ENCODE data around the gene TREM2. TPM values are rescaled to one million over a fixed set of nuclear protein-coding genes. Genes with fewer than 3 reads are reported as not detected.

The TREM2 gene
- total RNA-seq, 1 donor from 2014 or later: not detected

- H3K27me3 Mint-ChIP-seq (ENCODE audit: low read depth): peaks cover 3% of the 10 kb centered on the region
- no peak overlapping the region for H3K4me3 Mint-ChIP-seq
- H3K4me1 Mint-ChIP-seq: no peaks in the 10 kb centered on the region
- no peak for DNase-seq (ENCODE audit: low read depth, low spot score)
- H3K9me3 Mint-ChIP-seq: peaks cover 4% of the 10 kb centered on the region
- no peak for TF ChIP-seq CTCF (conservative IDR thresholded peaks at IDR 0.05)
- H3K27ac Mint-ChIP-seq (ENCODE audit: unreplicated experiment): no peak overlapping the region
- H3K36me3 Mint-ChIP-seq (ENCODE audit: low read depth): no peaks in the 10 kb centered on the region
Measured at GRCh38 chr6:41187924-41188886, 25.3 kb upstream of the TREM2 start.

- Mint-ChIP-seq H3K27me3 (ENCODE audit: low read depth) (no peaks in the 10 kb centered on the region), H3K4me3 (no peak overlapping the region), H3K9me3 (peaks cover 4% of the 10 kb centered on the region), H3K27ac (ENCODE audit: unreplicated experiment) (no peak overlapping the region), H3K36me3 (ENCODE audit: low read depth) (no peaks in the 10 kb centered on the region), H3K4me1 (no peaks in the 10 kb centered on the region)
- no peak for DNase-seq (ENCODE audit: low read depth, low spot score)
- TF ChIP-seq CTCF (conservative IDR thresholded peaks at IDR 0.05): no peak
Measured at GRCh38 chr6:41186031-41186562, 23.2 kb upstream of the TREM2 start.

GRCh38 chr6:41184761-41185160, 21.8 kb upstream of the TREM2 start:
- Mint-ChIP-seq H3K9me3 (peaks cover 4% of the 10 kb centered on the region), H3K36me3 (ENCODE audit: low read depth) (no peaks in the 10 kb centered on the region), H3K4me3 (no peak overlapping the region), H3K27ac (ENCODE audit: unreplicated experiment) (no peak overlapping the region), H3K4me1 (no peaks in the 10 kb centered on the region), H3K27me3 (ENCODE audit: low read depth) (no peaks in the 10 kb centered on the region)
- no peak for DNase-seq (ENCODE audit: low read depth, low spot score)
- no peak for TF ChIP-seq CTCF (conservative IDR thresholded peaks at IDR 0.05)

- no peaks in the 10 kb centered on the region for H3K4me1 Mint-ChIP-seq
- H3K9me3 Mint-ChIP-seq: no peaks in the 10 kb centered on the region
- peak; percentile 68 for TF ChIP-seq CTCF (conservative IDR thresholded peaks at IDR 0.05)
- H3K27ac Mint-ChIP-seq (ENCODE audit: unreplicated experiment): no peak overlapping the region
- peaks cover 5% of the 10 kb centered on the region for H3K27me3 Mint-ChIP-seq (ENCODE audit: low read depth)
- DNase-seq (ENCODE audit: low read depth, low spot score): peak; percentile 22
- no peaks in the 10 kb centered on the region for H3K36me3 Mint-ChIP-seq (ENCODE audit: low read depth)
- no peak overlapping the region for H3K4me3 Mint-ChIP-seq
Measured at GRCh38 chr6:41182069-41183034, 19.4 kb upstream of the TREM2 start.

- Mint-ChIP-seq H3K9me3 (no peaks in the 10 kb centered on the region), H3K4me1 (no peaks in the 10 kb centered on the region), H3K27ac (ENCODE audit: unreplicated experiment) (no peak overlapping the region), H3K27me3 (ENCODE audit: low read depth) (peaks cover 13% of the 10 kb centered on the region), H3K36me3 (ENCODE audit: low read depth) (no peaks in the 10 kb centered on the region), H3K4me3 (no peak overlapping the region)
- TF ChIP-seq CTCF (conservative IDR thresholded peaks at IDR 0.05): no peak
- no peak for DNase-seq (ENCODE audit: low read depth, low spot score)
Measured at GRCh38 chr6:41181566-41181965, 18.6 kb upstream of the TREM2 start.
